ENCODE measurements around the gene ACSS2. TPM values are rescaled to one million over a fixed set of nuclear protein-coding genes. Genes with fewer than 3 reads are reported as not detected.

Gene ACSS2
- total and polyA plus RNA-seq, 10 of the 15 experiments (the other 5 are each of a cell fraction or from before 2014, with no cell fraction given): 2.8 to 37.2 (median 24.2) TPM

DNA sequence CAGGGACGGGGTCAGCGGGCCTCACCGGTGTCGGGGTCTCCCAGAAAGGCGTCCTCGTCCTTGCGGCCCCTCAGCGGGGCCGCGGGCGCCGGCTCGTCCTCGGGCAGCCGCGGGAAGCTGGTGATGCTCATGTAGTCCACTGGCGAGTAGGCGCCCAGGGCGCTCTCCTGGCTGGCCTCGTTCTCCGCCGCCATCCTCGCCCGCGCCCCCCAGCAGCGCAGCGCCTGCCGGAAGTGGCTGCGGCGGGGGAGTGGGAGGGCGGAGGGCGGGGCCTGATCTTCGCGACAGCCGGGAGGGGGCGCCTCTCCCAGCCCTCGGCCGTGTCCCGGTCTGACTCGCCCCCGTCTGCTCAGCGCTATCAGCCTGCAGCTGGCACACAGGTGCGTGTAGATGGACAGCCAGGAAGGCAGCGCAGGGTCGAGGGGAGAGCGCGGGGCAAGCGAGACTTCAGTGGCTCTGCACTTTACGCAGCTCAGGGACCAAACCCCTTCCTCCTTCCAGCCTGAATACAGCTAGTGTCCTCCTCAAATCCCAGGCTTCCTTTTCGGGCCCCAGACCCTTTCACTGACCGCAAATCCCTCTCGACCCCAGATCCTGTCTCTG lies 3.7 kb upstream of the ACSS2 start, which contains the start of gene GGT7 (continued):
- TF ChIP-seq CREB1 (IDR thresholded peaks at IDR 0.05; ENCODE audit: low read depth): peak; percentile 50; the same call in 1 of the 2 replicates
- peak in 1 of 2 experiments; percentile 45; a peak in 1 of 4 replicates for TF ChIP-seq BHLHE40 (IDR thresholded peaks at IDR 0.05; ENCODE audit: borderline replicate concordance in 1 of 2, low read depth in 2 of 2, low read length in 1 of 2)
- TF ChIP-seq, protein P1, sequence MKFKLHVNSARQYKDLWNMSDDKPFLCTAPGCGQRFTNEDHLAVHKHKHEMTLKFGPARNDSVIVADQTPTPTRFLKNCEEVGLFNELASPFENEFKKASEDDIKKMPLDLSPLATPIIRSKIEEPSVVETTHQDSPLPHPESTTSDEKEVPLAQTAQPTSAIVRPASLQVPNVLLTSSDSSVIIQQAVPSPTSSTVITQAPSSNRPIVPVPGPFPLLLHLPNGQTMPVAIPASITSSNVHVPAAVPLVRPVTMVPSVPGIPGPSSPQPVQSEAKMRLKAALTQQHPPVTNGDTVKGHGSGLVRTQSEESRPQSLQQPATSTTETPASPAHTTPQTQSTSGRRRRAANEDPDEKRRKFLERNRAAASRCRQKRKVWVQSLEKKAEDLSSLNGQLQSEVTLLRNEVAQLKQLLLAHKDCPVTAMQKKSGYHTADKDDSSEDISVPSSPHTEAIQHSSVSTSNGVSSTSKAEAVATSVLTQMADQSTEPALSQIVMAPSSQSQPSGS (IDR thresholded peaks at IDR 0.05; ENCODE audit: low read length): no peak
- TF ChIP-seq, protein P2, sequence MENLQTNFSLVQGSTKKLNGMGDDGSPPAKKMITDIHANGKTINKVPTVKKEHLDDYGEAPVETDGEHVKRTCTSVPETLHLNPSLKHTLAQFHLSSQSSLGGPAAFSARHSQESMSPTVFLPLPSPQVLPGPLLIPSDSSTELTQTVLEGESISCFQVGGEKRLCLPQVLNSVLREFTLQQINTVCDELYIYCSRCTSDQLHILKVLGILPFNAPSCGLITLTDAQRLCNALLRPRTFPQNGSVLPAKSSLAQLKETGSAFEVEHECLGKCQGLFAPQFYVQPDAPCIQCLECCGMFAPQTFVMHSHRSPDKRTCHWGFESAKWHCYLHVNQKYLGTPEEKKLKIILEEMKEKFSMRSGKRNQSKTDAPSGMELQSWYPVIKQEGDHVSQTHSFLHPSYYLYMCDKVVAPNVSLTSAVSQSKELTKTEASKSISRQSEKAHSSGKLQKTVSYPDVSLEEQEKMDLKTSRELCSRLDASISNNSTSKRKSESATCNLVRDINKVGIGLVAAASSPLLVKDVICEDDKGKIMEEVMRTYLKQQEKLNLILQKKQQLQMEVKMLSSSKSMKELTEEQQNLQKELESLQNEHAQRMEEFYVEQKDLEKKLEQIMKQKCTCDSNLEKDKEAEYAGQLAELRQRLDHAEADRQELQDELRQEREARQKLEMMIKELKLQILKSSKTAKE (IDR thresholded peaks at IDR 0.05; ENCODE audit: low read depth, poor library complexity, severe bottlenecking): no peak
- TF ChIP-seq POU2F2 (IDR thresholded peaks at IDR 0.05; ENCODE audit: borderline replicate concordance, low read depth, low read length): 0 out of 3 replicates have a peak, but pooled peaks have one; percentile 32
- no peak for TF ChIP-seq EP300 (IDR thresholded peaks at IDR 0.05; ENCODE audit: borderline replicate concordance in 1 of 2, control insufficient read depth in 1 of 2, low read depth in 2 of 2, low read length in 2 of 2)
- TF ChIP-seq RUNX3 (IDR thresholded peaks at IDR 0.05; ENCODE audit: low read length): peak; percentile 46
- TF ChIP-seq YY1 (IDR thresholded peaks at IDR 0.05; ENCODE audit: low read depth, low read length): peak; percentile 71; the same call in 1 of the 2 replicates
- peak; percentile 45; the same call in 1 of the 2 replicates for TF ChIP-seq POLR2AphosphoS5 (IDR thresholded peaks at IDR 0.05; ENCODE audit: low read length)
- 0 out of 2 replicates have a peak, but pooled peaks have one; percentile 32 for TF ChIP-seq BACH1 (IDR thresholded peaks at IDR 0.05; ENCODE audit: borderline replicate concordance)
- peak; percentile 89 for TF ChIP-seq TCF3 (IDR thresholded peaks at IDR 0.05; ENCODE audit: borderline replicate concordance, insufficient read depth, low read depth, low read length)
- TF ChIP-seq, protein P3, sequence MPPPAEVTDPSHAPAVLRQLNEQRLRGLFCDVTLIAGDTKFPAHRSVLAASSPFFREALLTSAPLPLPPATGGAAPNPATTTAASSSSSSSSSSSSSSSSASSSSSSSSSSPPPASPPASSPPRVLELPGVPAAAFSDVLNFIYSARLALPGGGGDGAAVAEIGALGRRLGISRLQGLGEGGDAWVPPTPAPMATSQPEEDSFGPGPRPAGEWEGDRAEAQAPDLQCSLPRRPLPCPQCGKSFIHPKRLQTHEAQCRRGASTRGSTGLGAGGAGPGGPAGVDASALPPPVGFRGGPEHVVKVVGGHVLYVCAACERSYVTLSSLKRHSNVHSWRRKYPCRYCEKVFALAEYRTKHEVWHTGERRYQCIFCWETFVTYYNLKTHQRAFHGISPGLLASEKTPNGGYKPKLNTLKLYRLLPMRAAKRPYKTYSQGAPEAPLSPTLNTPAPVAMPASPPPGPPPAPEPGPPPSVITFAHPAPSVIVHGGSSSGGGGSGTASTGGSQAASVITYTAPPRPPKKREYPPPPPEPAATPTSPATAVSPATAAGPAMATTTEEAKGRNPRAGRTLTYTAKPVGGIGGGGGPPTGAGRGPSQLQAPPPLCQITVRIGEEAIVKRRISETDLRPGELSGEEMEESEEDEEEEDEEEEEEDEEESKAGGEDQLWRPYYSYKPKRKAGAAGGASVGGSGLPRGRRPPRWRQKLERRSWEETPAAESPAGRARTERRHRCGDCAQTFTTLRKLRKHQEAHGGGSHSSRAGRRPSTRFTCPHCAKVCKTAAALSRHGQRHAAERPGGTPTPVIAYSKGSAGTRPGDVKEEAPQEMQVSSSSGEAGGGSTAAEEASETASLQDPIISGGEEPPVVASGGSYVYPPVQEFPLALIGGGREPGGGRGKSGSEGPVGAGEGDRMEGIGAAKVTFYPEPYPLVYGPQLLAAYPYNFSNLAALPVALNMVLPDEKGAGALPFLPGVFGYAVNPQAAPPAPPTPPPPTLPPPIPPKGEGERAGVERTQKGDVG (CRISPR knock-in tag; IDR thresholded peaks at IDR 0.05): no peak
- no peak for TF ChIP-seq KLF5 (IDR thresholded peaks at IDR 0.05; ENCODE audit: partially characterized antibody)
- TF ChIP-seq PML (IDR thresholded peaks at IDR 0.05; ENCODE audit: low read length): no peak
- TF ChIP-seq, protein P4, sequence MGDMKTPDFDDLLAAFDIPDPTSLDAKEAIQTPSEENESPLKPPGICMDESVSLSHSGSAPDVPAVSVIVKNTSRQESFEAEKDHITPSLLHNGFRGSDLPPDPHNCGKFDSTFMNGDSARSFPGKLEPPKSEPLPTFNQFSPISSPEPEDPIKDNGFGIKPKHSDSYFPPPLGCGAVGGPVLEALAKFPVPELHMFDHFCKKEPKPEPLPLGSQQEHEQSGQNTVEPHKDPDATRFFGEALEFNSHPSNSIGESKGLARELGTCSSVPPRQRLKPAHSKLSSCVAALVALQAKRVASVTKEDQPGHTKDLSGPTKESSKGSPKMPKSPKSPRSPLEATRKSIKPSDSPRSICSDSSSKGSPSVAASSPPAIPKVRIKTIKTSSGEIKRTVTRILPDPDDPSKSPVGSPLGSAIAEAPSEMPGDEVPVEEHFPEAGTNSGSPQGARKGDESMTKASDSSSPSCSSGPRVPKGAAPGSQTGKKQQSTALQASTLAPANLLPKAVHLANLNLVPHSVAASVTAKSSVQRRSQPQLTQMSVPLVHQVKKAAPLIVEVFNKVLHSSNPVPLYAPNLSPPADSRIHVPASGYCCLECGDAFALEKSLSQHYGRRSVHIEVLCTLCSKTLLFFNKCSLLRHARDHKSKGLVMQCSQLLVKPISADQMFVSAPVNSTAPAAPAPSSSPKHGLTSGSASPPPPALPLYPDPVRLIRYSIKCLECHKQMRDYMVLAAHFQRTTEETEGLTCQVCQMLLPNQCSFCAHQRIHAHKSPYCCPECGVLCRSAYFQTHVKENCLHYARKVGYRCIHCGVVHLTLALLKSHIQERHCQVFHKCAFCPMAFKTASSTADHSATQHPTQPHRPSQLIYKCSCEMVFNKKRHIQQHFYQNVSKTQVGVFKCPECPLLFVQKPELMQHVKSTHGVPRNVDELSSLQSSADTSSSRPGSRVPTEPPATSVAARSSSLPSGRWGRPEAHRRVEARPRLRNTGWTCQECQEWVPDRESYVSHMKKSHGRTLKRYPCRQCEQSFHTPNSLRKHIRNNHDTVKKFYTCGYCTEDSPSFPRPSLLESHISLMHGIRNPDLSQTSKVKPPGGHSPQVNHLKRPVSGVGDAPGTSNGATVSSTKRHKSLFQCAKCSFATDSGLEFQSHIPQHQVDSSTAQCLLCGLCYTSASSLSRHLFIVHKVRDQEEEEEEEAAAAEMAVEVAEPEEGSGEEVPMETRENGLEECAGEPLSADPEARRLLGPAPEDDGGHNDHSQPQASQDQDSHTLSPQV (IDR thresholded peaks at IDR 0.05): no peak
- TF ChIP-seq IKZF1 (conservative IDR thresholded peaks at IDR 0.05): peak; percentile 41; the same call in 1 of the 2 replicates
- TF ChIP-seq DPF2 (IDR thresholded peaks at IDR 0.05): 0 out of 2 replicates have a peak, but pooled peaks have one; percentile 41

All from GM12878 (cell line).